Stomach (tissue), 4 donors: ENCODE data around the gene ALDH3B1.

Source experiments
- EP300 ChIP-seq: sonication (generic); formaldehyde crosslinking; IDR thresholded peaks from one replicate; pipeline ENCODE4 v1.6.1; 2017; ENCODE audit warnings: antibody characterized with exemption
- POLR2AphosphoS5 ChIP-seq, 3 donors: sonication (generic); formaldehyde crosslinking; IDR thresholded peaks; one replicate each; pipeline ENCODE4 v1.6.1; 2016; ENCODE audit warnings: antibody characterized with exemption in 3 of 3
- TF ChIP-seq, protein P1 (sequence below), 7 experiments: fragments of 450-650 bp in 4 of 7; fragments of 200-600 bp in 3 of 7; sonication (generic) in 3 of 7; IDR thresholded peaks; one replicate each; pipeline ENCODE4 v1.5.1; 2016 to 2019; ENCODE audit warnings: antibody characterized with exemption in 7 of 7, control low read depth in 2 of 7, mild to moderate bottlenecking in 1 of 7

DNA sequence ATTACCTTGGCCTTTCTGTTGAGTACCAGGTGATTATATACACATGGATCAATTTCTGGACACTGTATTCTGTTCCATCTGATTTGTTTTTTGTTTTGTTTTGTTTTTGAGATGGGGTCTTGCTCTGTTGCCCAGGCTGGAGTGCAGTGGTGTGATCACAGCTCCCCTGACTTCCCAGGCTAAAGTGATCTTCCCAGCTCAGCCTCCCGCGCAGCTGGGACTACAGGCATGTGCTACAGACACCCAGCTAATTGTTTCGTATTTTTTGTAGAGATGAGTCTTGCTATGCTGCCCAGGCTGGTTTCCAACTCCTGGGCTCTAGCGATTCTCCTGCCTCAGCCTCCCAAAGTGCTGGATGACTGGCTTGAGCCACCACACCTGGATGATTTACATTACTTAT, 47.7 kb downstream of the ALDH3B1 start:
- TF ChIP-seq EP300 (no peak), POLR2AphosphoS5 (IDR thresholded peaks at IDR 0.05) (no peak)
- TF ChIP-seq, protein P1, sequence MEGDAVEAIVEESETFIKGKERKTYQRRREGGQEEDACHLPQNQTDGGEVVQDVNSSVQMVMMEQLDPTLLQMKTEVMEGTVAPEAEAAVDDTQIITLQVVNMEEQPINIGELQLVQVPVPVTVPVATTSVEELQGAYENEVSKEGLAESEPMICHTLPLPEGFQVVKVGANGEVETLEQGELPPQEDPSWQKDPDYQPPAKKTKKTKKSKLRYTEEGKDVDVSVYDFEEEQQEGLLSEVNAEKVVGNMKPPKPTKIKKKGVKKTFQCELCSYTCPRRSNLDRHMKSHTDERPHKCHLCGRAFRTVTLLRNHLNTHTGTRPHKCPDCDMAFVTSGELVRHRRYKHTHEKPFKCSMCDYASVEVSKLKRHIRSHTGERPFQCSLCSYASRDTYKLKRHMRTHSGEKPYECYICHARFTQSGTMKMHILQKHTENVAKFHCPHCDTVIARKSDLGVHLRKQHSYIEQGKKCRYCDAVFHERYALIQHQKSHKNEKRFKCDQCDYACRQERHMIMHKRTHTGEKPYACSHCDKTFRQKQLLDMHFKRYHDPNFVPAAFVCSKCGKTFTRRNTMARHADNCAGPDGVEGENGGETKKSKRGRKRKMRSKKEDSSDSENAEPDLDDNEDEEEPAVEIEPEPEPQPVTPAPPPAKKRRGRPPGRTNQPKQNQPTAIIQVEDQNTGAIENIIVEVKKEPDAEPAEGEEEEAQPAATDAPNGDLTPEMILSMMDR (IDR thresholded peaks at IDR 0.05): no peak
